HCT116 (cell line): ENCODE data around the gene EEFSEC.

Experiments used
- EGR1 ChIP-seq: IDR thresholded peaks from 2 replicates; pipeline ENCODE4 v1.6.1; 2012; ENCODE audit warnings: low read depth
- JUND ChIP-seq: IDR thresholded peaks from 2 replicates; pipeline ENCODE4 v1.6.1; 2012
- POLR2AphosphoS5 ChIP-seq: IDR thresholded peaks from 2 replicates; pipeline ENCODE4 v1.6.1; 2011; ENCODE audit warnings: mild to moderate bottlenecking, low read depth, low read length, moderate library complexity
- YY1 ChIP-seq: IDR thresholded peaks from 2 replicates; pipeline ENCODE4 v1.6.1; 2011; ENCODE audit warnings: low read length, low read depth, moderate library complexity, mild to moderate bottlenecking; ENCODE audit not compliant: insufficient replicate concordance; ENCODE audit errors: extremely low read depth
- TF ChIP-seq, protein P1 (sequence below), 3 experiments: fragments of 200-600 bp in 1 of 3; sonication (generic) in 1 of 3; IDR thresholded peaks in 2 of 3; conservative IDR thresholded peaks in 1 of 3; 2 replicates each; pipeline ENCODE4 v1.5.1; 2012 to 2017; ENCODE audit warnings: low read depth in 2 of 3, low read length in 2 of 3, antibody characterized with exemption in 1 of 3, borderline replicate concordance in 1 of 3, control low read depth in 1 of 3, mild to moderate bottlenecking in 1 of 3, mixed read lengths in 1 of 3, mixed run types in 1 of 3, moderate library complexity in 1 of 3; ENCODE audit not compliant: insufficient read depth in 1 of 3

DNA sequence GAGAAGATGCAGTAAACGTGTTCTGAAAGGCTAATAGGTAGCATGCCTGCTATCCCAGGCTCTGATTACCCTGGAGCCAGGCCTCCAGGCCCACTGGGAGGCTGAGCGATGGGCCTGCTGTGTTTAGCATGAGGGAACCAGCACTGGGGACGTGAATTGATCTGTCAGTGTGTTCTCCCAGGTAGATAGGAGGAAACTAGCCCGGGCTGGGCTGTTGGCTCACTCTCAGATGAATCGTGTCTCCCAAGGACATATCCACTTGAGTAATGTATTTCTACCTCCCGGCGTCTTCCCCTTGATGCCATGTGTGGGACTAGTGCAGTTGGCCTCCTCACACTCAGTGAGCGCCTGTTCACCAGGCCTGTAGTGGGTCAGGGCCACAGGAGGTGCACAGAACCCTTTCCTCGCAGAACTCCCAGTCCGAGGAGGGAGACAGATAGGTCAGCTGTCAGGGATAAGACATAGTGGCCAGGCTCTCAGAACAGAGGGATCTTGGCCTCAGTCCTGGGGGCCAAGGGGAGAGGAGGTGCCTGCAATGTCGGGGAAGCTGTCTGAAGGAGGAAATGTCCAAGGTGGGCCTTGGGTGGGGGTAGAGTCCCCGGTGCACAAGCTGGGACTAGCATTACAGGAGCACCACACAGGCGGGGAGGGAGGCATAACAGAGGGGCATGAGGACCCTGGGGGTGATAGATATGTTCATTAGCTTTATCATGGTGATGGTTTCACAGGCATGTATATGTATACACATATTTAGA lies 201.7 kb downstream of the EEFSEC start:
- TF ChIP-seq, protein P1, sequence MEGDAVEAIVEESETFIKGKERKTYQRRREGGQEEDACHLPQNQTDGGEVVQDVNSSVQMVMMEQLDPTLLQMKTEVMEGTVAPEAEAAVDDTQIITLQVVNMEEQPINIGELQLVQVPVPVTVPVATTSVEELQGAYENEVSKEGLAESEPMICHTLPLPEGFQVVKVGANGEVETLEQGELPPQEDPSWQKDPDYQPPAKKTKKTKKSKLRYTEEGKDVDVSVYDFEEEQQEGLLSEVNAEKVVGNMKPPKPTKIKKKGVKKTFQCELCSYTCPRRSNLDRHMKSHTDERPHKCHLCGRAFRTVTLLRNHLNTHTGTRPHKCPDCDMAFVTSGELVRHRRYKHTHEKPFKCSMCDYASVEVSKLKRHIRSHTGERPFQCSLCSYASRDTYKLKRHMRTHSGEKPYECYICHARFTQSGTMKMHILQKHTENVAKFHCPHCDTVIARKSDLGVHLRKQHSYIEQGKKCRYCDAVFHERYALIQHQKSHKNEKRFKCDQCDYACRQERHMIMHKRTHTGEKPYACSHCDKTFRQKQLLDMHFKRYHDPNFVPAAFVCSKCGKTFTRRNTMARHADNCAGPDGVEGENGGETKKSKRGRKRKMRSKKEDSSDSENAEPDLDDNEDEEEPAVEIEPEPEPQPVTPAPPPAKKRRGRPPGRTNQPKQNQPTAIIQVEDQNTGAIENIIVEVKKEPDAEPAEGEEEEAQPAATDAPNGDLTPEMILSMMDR (IDR thresholded peaks at IDR 0.05 in 2 of 3, conservative IDR thresholded peaks at IDR 0.05 in 1 of 3; ENCODE audit: borderline replicate concordance in 1 of 3, insufficient read depth in 1 of 3, low read depth in 2 of 3, low read length in 2 of 3) = no peak
- TF ChIP-seq POLR2AphosphoS5 = no peak
- TF ChIP-seq JUND = no peak
- no peak for TF ChIP-seq EGR1
- TF ChIP-seq YY1 = no peak
